ENCODE results near the gene CPT1A.

Gene CPT1A

GRCh38 chr11:68751004-68751325 is 90.8 kb downstream of the CPT1A start:
- DNase-seq = no peak

- no peak for DNase-seq
Observed at GRCh38 chr11:68750195-68751003, 91.3 kb downstream of the CPT1A start.

GRCh38 chr11:68749229-68750123 is 92.2 kb downstream of the CPT1A start:
- DNase-seq = no peak

DNA sequence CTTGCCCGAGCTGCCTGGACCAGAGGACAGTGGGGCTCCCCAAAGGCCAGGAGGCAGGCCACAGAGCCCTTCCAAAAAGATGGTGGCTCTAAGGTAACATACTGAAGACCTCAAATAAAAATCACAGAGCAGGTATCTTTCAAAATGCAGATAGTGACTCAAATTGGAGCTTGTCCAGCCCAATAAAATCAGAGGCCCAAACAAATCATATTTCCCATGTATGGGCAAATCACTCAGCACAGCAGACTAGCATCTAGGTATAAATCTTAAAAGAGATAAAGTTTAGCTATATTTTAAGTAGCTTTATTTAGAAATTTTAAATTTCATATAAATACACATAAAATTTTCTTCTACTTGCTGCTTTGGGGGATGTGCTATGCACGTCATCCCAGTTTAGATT is 93.7 kb downstream of the CPT1A start:
- no peak for DNase-seq

GRCh38 chr11:68743539-68743938 is 98.2 kb downstream of the CPT1A start:
- DNase-seq = no peak

DNA sequence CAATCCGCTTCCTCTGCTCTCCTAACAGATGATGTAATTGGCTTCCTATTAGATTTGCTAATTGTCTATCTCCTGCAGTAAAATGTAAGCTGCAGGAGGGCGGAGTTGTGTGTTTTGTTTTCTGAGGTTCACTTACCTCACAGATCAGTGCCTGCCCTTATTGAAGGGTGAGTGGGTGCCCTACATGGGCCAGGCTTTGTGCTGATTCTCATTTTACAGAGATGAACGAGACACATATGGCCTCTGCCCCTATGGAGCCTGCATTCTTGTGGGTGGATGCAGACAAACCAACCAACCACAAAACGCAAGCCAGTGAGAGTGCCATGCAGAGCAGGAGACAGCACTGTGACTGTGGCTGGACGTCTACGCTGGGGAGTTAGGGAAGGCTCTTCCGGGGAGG is 100.3 kb downstream of the CPT1A start:
- DNase-seq = no peak

DNA sequence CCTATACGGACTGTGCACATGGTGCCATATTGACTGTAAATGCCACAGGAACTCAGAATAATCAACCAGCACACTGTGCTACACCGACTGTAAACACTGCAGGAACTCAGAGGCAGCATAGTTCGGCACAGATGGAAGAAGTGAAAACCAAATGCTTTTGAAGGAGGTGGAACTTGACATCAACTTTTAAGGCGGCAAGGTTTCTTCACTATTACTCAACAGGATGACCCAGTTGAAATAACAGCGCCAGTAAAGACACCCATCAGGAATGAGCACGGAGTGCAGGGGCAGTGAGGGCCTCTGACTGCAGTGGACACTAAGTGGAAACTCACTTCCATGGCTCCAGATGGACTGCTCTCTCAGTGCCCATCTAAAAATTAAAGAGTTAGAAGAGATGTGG is 106.1 kb downstream of the CPT1A start:
- no peak for DNase-seq

- DNase-seq = no peak
Observed at GRCh38 chr11:68735125-68735524, 106.6 kb downstream of the CPT1A start.

DNA sequence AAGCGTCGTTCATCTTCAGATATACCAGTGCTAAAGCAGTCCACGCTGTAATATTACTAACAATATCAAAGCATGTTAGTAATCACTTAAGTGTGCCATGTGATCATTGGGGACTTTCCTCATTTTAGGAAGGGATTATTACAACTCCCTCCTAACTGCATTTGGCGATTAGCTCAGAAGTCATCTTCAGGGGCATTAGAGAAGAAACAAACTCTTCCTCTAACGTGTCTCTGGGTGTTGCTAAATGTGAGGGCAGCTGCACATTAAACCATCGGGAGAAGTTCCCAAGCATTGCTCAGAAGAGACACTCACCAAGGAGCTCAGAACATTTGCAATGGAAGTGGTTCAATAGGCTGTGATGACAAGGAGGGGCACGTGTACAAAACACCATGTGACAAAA is 107.6 kb downstream of the CPT1A start:
- no peak for DNase-seq

DNA sequence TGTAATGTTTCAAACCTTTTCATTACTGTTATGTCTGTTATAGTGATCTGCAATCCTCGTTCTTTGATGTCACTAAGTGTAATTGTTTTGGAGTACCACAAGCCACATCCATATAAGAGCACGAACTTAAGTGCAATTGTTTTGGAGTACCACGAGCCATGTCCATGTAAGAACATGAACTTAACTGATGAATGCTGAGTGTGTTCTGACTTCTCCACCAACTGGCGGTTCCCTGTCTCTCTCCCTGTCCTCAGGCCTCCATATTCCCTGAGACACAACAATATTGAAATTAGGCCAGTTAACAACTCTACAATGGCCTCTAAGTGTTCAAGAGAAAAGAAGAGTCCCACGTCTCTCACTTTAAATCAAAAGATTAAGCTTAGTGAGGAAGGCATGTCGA is 113.9 kb downstream of the CPT1A start:
- no peak for DNase-seq

GRCh38 chr11:68724293-68724692 is 117.4 kb downstream of the CPT1A start:
- no peak for DNase-seq

- no peak for DNase-seq
Observed at GRCh38 chr11:68722143-68722542, 119.6 kb downstream of the CPT1A start.

DNA sequence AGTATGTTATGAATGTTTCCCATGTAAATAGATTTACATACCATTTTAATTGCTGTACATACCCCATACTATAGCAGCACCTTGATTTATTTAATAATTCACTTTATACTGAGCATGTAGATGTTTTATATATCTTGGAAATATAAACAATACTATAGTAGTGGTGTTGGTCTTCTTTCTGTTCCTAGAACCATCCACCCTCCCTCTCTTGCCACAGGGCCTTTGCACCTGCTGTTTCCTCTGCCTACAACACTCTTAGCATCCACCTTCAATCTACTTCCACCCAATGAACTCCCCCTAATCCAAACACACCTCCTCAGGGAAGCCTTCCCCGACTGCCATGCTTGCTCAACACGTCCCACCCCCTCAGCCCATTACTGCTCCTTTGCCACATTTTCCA is 120.6 kb downstream of the CPT1A start:
- DNase-seq = no peak

- DNase-seq = no peak
Observed at GRCh38 chr11:68715456-68716122, 126.1 kb downstream of the CPT1A start.

GRCh38 chr11:68714060-68714856 is 127.5 kb downstream of the CPT1A start:
- no peak for DNase-seq

DNA sequence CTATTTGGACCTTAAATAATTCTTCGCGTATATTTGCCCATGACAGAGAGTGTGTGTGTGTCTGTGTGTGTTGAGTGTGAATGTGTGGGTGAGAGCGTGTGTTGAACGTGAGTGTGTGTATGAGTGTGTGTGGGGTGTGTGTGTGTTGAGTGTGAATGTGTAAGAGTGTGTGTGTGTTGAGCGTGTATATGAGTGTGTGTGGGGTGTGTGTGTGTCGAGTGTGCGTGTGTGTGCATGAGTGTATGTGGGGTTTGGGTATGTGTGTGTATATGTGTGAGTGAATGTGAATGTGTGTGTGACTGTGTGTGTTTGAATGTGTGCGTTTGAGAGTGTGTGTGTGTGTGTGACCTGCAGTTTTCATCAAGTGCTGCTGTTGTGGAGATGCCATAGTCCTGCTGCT is 130.6 kb downstream of the CPT1A start:
- DNase-seq = no peak

DNA sequence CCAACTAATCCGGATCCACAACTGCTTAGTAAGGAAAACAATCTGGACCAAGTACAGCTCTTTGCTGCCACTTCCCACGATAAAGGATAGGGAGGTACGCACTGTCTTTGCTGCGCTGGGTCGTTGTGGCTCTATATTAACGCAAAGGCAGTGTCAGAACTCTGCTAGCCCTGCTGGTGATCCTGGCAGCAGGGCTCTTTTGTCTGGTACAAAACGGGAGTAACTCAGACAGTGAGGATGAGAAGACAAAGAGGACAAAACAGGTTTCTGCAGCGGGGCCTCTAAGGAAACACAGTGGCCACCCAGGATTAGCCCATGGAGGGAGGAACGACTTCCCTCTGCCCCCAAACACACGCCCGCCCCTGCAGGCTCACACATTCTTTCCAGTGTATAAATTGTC is 131.3 kb downstream of the CPT1A start:
- no peak for DNase-seq

DNA sequence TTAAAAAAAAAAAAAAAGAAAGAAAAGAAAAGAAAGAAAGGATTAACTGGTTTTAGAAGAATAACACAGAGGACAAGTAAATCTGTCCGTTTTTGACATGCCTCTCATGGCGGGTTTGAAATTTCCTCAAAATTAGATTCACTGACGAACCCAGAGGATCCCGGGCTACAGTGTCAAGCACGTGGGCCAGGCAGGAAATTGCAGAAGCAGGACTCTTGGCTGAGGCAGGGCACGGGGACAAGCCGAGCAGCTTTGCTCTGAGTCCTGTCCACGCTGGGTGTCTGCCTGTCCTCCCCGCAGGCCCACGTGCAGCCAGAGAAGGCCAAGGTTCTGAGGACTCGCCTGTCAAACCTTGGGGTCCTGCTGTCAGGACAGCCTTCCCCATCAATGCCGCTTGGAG is 132.7 kb downstream of the CPT1A start:
- DNase-seq = no peak

GRCh38 chr11:68707527-68707926 is 134.2 kb downstream of the CPT1A start:
- no peak for DNase-seq

DNA sequence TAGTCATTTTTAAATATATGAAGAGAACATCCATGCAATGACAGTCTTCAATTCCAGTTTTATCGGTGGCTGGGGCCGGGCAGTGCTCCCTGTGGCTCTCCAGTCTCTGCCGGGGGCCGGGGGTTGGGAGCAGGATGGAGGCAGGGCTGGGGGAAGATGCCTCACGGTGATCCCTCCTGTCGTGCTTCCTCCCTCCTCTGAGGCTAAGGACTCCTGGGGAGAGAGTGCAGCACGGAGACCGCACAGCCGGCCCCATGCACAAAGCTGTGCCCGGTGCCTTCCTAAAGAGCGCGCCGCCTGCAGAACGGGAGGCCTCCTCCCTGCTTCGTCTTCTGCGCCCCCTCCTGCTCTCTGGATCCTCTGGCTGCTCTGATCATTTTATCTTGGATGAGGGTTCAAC is 136.8 kb downstream of the CPT1A start:
- DNase-seq = no peak

Measured in CD4-positive, alpha-beta T cell treated with Interleukin-15 for 1 hour (primary cell).